GM12878 (cell line): ENCODE data around the gene MSL3. TPM values are rescaled to one million over a fixed set of nuclear protein-coding genes. Genes with fewer than 3 reads are reported as not detected.
A peak's percentile ranks its signal among the peaks of the same experiment; 100 is the strongest.

Source experiments
- CBX3 ChIP-seq: fragments of 200-600 bp; sonication (generic); IDR thresholded peaks from 2 replicates; pipeline ENCODE4 v1.6.1; 2016; ENCODE audit warnings: low read depth, borderline replicate concordance
- CEBPB ChIP-seq, 2 experiments: fragments of 150-350 bp in 1 of 2; IDR thresholded peaks; 2 replicates each; pipeline ENCODE4 v1.6.1; 2012 to 2014; ENCODE audit warnings: low read depth in 2 of 2, low read length in 2 of 2, borderline replicate concordance in 1 of 2, inconsistent platforms in 1 of 2
- CUX1 ChIP-seq: IDR thresholded peaks from 2 replicates; pipeline ENCODE4 v1.6.1; 2012; ENCODE audit warnings: improper control_type of control experiment, low read depth, low read length; ENCODE audit not compliant: insufficient replicate concordance
- FOXK2 ChIP-seq: fragments of 450-650 bp; IDR thresholded peaks from 2 replicates; pipeline ENCODE4 v1.6.1; 2017; ENCODE audit warnings: mild to moderate bottlenecking, moderate library complexity
- HDAC2 ChIP-seq: fragments of 200-600 bp; sonication (generic); IDR thresholded peaks from 2 replicates; pipeline ENCODE4 v1.6.1; 2017
- MLLT1 ChIP-seq: fragments of 450-650 bp; IDR thresholded peaks from 2 replicates; pipeline ENCODE4 v1.6.1; 2016; ENCODE audit warnings: mild to moderate bottlenecking
- MTA2 ChIP-seq: fragments of 450-650 bp; IDR thresholded peaks from 2 replicates; pipeline ENCODE4 v1.6.1; 2016; ENCODE audit warnings: low read depth, mild to moderate bottlenecking, moderate library complexity
- MXI1 ChIP-seq: fragments of 150-350 bp; IDR thresholded peaks from 2 replicates; pipeline ENCODE4 v1.6.1; 2011; ENCODE audit warnings: low read depth, mild to moderate bottlenecking, inconsistent platforms, low read length, improper control_type of control experiment
- NR2C2 ChIP-seq: IDR thresholded peaks from 2 replicates; pipeline ENCODE4 v1.6.1; 2011; ENCODE audit warnings: borderline replicate concordance, low read depth; ENCODE audit not compliant: control insufficient read depth, insufficient read length
- RAD51 ChIP-seq: fragments of 450-650 bp; IDR thresholded peaks from 2 replicates; pipeline ENCODE4 v1.6.1; 2016; ENCODE audit warnings: moderate library complexity, mild to moderate bottlenecking, inconsistent platforms
- RELB ChIP-seq: fragments of 450-650 bp; IDR thresholded peaks from 2 replicates; pipeline ENCODE4 v1.6.1; 2017; ENCODE audit warnings: low read depth, mild to moderate bottlenecking, moderate library complexity
- SIN3A ChIP-seq: IDR thresholded peaks from 2 replicates; pipeline ENCODE4 v1.6.1; 2012; ENCODE audit warnings: low read depth, low read length, improper control_type of control experiment
- SIX5 ChIP-seq: IDR thresholded peaks from 2 replicates; pipeline ENCODE4 v1.6.1; 2011; ENCODE audit warnings: mild to moderate bottlenecking, low read depth, low read length, moderate library complexity; ENCODE audit not compliant: severe bottlenecking
- TAF1 ChIP-seq: IDR thresholded peaks from 2 replicates; pipeline ENCODE4 v1.6.1; 2011; ENCODE audit warnings: mild to moderate bottlenecking, low read depth, low read length, borderline replicate concordance
- TCF7 ChIP-seq: IDR thresholded peaks from 2 replicates; pipeline ENCODE4 v1.6.1; 2014; ENCODE audit warnings: antibody characterized with exemption, borderline replicate concordance
- YY1 ChIP-seq: IDR thresholded peaks from 2 replicates; pipeline ENCODE4 v1.6.1; 2011; ENCODE audit warnings: low read depth, mild to moderate bottlenecking, low read length
- ZNF217 ChIP-seq: fragments of 450-650 bp; IDR thresholded peaks from 2 replicates; pipeline ENCODE4 v1.6.1; 2017; ENCODE audit warnings: antibody characterized with exemption, mild to moderate bottlenecking
- ZNF592 ChIP-seq: fragments of 450-650 bp; IDR thresholded peaks from 2 replicates; pipeline ENCODE4 v1.6.1; 2017; ENCODE audit warnings: mild to moderate bottlenecking, moderate library complexity
- ZSCAN29 ChIP-seq: fragments of 450-650 bp; IDR thresholded peaks from 2 replicates; pipeline ENCODE4 v1.6.1; 2017; ENCODE audit warnings: mild to moderate bottlenecking, moderate library complexity
- polyA plus RNA-seq, 11 experiments: library from polyadenylated mRNA; depleted of rRNA in 4 of 11; unstranded in 6 of 11; stranded (reverse) in 5 of 11; fragments of >200 nt; fragmentation: Nextera tagmentation in 4 of 11; fragmentation: Illumina TruSeq in 1 of 11; extraction: Ambion mirVana in 4 of 11; extraction: Trizol in 1 of 11; gene quantifications; 1 replicate in 1 of 11; 2 replicates in 10 of 11; pipeline versions ENCODE4 v1.2.1 to v1.2.3, GENCODE V29; 2011 to 2016; ENCODE audit warnings: inconsistent platforms in 2 of 11, missing spikeins in 2 of 11, low read depth in 1 of 11
- total RNA-seq, 4 experiments: library from RNA; depleted of rRNA in 3 of 4; stranded (reverse); fragments of >200 nt in 3 of 4; fragmentation: Illumina TruSeq in 1 of 4; extraction: Trizol in 1 of 4; gene quantifications; 2 replicates each; pipeline versions ENCODE4 v1.2.1 to v1.2.3, GENCODE V29; 2013 to 2021

Gene MSL3
- total and polyA plus RNA-seq, 10 of the 15 experiments (the other 5 are each of a cell fraction or from before 2014, with no cell fraction given) = 28.4 to 438 (median 40.7) TPM

GRCh38 chrX:11764602-11765067 is 6.6 kb downstream of the MSL3 start (continued):
- TF ChIP-seq CUX1 (peak; percentile 96), RELB (no peak; the same call in 1 of the 2 replicates), CEBPB (IDR thresholded peaks at IDR 0.05; ENCODE audit: borderline replicate concordance in 1 of 2, low read depth in 2 of 2, low read length in 2 of 2) (no peak), RAD51 (no peak), CBX3 (no peak), MLLT1 (peak; percentile 56; the same call in 1 of the 2 replicates), HDAC2 (no peak), SIX5 (no peak), ZSCAN29 (no peak), MTA2 (0 out of 2 replicates have a peak, but pooled peaks have one; percentile 28), ZNF217 (no peak), NR2C2 (no peak), MXI1 (0 out of 2 replicates have a peak, but pooled peaks have one; percentile 32), SIN3A (no peak), YY1 (peak; percentile 56), TAF1 (no peak), ZNF592 (no peak), FOXK2 (no peak), TCF7 (no peak)
